Endothelial cell of umbilical vein (primary cell): ENCODE results near the gene ZNF320.

Source experiments
- EZH2 ChIP-seq: IDR thresholded peaks from 2 replicates; pipeline ENCODE4 v1.6.1; 2012; ENCODE audit warnings: borderline replicate concordance, low read depth, mild to moderate bottlenecking, moderate library complexity, low read length, inconsistent platforms; ENCODE audit not compliant: severe bottlenecking
- TF ChIP-seq, protein P1 (sequence below), 2 donors: IDR thresholded peaks; 1 replicate in 1 of 2; 2 replicates in 1 of 2; pipeline ENCODE4 v1.5.1; 2011; ENCODE audit warnings: low read length in 2 of 2, mild to moderate bottlenecking in 2 of 2, moderate library complexity in 2 of 2, control low read depth in 1 of 2, inconsistent platforms in 1 of 2, low read depth in 1 of 2; ENCODE audit not compliant: insufficient read depth in 1 of 2; ENCODE audit errors: extremely low read depth in 1 of 2

DNA sequence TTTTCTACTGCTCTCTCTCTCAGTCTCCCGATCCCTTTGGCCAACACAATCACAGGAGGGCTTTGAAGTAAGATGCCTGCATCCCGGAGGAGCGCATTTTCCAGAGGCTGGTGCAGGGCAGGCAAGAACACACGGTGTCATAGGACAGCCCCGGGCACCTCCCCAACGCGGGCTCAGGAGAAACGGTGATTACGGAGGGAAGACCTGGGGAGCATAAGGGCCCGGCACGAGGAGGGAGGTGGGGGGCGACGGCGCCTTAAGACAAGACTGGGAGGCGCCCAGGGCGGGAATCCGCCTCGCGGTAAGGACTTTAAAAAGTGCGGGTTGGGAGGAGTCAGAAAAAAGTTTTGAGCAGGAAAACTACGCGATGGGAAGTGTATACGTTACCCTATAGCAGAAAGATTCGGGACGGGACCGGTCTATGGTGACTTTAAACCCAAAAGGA lies 44.5 kb upstream of the ZNF320 start:
- TF ChIP-seq, protein P1, sequence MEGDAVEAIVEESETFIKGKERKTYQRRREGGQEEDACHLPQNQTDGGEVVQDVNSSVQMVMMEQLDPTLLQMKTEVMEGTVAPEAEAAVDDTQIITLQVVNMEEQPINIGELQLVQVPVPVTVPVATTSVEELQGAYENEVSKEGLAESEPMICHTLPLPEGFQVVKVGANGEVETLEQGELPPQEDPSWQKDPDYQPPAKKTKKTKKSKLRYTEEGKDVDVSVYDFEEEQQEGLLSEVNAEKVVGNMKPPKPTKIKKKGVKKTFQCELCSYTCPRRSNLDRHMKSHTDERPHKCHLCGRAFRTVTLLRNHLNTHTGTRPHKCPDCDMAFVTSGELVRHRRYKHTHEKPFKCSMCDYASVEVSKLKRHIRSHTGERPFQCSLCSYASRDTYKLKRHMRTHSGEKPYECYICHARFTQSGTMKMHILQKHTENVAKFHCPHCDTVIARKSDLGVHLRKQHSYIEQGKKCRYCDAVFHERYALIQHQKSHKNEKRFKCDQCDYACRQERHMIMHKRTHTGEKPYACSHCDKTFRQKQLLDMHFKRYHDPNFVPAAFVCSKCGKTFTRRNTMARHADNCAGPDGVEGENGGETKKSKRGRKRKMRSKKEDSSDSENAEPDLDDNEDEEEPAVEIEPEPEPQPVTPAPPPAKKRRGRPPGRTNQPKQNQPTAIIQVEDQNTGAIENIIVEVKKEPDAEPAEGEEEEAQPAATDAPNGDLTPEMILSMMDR (IDR thresholded peaks at IDR 0.05; ENCODE audit: extremely low read depth in 1 of 2, insufficient read depth in 1 of 2, low read depth in 1 of 2, low read length in 2 of 2), result no peak
- TF ChIP-seq EZH2, result no peak
